Heart right ventricle (tissue), 16 donors: ENCODE measurements around the gene ANKRD12. TPM values are rescaled to one million over a fixed set of nuclear protein-coding genes. Genes with fewer than 3 reads are reported as not detected.

ENCODE experiments used
- ATAC-seq, 8 donors: fragments of 200-7000 bp; cut with Tn5 transposase; one replicate each; pipeline ENCODE4 v1.9.1; 2020; ENCODE audit warnings: mild to moderate bottlenecking in 8 of 8, moderate library complexity in 8 of 8, moderate number of reproducible peaks in 1 of 8
- DNase-seq, 2 donors: peaks; one replicate each; pipeline ENCODE4 v3.0.0-alpha.2; 2020
- H3K27ac ChIP-seq, 10 donors: fragments of 200-600 bp; sonication (generic) in 2 of 10; one replicate each; pipeline versions ENCODE4 v1.5.0 to v1.8.0; 2020 to 2022; ENCODE audit warnings: mild to moderate bottlenecking in 3 of 10
- H3K27me3 ChIP-seq, 7 donors: fragments of 200-600 bp; one replicate each; pipeline ENCODE4 v1.8.0; 2021 to 2022; ENCODE audit warnings: mild to moderate bottlenecking in 2 of 7
- H3K36me3 ChIP-seq, 9 donors: fragments of 200-600 bp; sonication (generic) in 1 of 9; one replicate each; pipeline versions ENCODE4 v1.5.0 to v1.8.0; 2020 to 2022; ENCODE audit warnings: mild to moderate bottlenecking in 2 of 9
- H3K4me1 ChIP-seq, 9 donors: fragments of 200-600 bp; sonication (generic) in 1 of 9; one replicate each; pipeline versions ENCODE4 v1.5.0 to v1.8.0; 2020 to 2022; ENCODE audit warnings: mild to moderate bottlenecking in 4 of 9
- H3K4me3 ChIP-seq, 10 donors: fragments of 200-600 bp; sonication (generic) in 2 of 10; one replicate each; pipeline versions ENCODE4 v1.5.0 to v1.8.0; 2020 to 2022; ENCODE audit warnings: mild to moderate bottlenecking in 7 of 10, moderate library complexity in 2 of 10
- H3K9me3 ChIP-seq, 11 donors: fragments of 200-600 bp in 10 of 11; sonication (generic) in 2 of 11; one replicate each; pipeline versions ENCODE4 v1.5.0 to v1.8.0; 2013 to 2022; ENCODE audit warnings: mild to moderate bottlenecking in 2 of 11, control low read depth in 1 of 11, moderate library complexity in 1 of 11
- CTCF ChIP-seq, 9 donors: fragments of 200-600 bp; sonication (generic) in 2 of 9; IDR thresholded peaks; one replicate each; pipeline versions ENCODE4 v1.5.0 to v1.8.0; 2021 to 2022; ENCODE audit warnings: antibody characterized with exemption in 9 of 9, mild to moderate bottlenecking in 5 of 9, moderate library complexity in 1 of 9
- WGBS, 2 donors: extraction: QIAGEN DNeasy Blood & Tissue Kit; methylation state at CpG; one replicate each; pipeline ENCODE4 v1.1.7; 2013; ENCODE audit warnings: inconsistent platforms in 1 of 2; 5-methylcytosine and 5-hydroxymethylcytosine counted together
- intact Hi-C, 10 donors: fragments of 100-400 bp; cut with DNase I; formaldehyde crosslinking; loops; one replicate each; pipeline versions ENCODE4 v1.11.1 to v1.14.2; 2022
- polyA plus RNA-seq, 2 donors: library from polyadenylated mRNA; stranded (reverse); fragments of 200-250 nt; gene quantifications; one replicate each; pipeline ENCODE4 v1.2.3, GENCODE V29; 2013
- total RNA-seq, 10 donors: library from RNA; stranded (reverse); fragmentation: NEBNext Ultra II Directional in 3 of 10; extraction: Animal tissue kit (Norgen Biotek cat#: 25700) in 3 of 10; gene quantifications; one replicate each; pipeline versions ENCODE4 v1.2.1 to v1.2.4, GENCODE V29; 2021 to 2023
- donor health status: Arrhythmogenic right ventricular cardiomyopathy.
- donor health status: ischemic (EF 13 %, LVEDD 7.1; RV severe dilation, severe dysfunction).
- donor health status: healthy with polysubstance abuse.
- donor health status: DM: no; HTN: yes; CAD: no.
- donor health status: DM: no; HTN: no; CAD: no.
- donor health status: ischemic (EF 25% LVEDD 6.9; RV normal size, moderate dysfunction).
- donor health status: ischemic (EF 25% LVEDD 5.7; RV mildly dilated, moderate dysfunction).
- donor health status: healthy.
- donor health status: DM: yes; HTN: yes; CAD: no.
- donor health status: Ischemic cardiomyopathy.
- donor health status: ischemic (EF 35%, LVEDD 5.7; RV mildly dilated, moderate dysfunction).
- donor health status: nonischemic (EF 11% LVEDD 7.7; RV severe dilation, severe dysfunction).
- donor health status: DM: yes; HTN: yes; CAD: no.
- donor health status: PGD.
- donor health status: ischemic (EF 29% LVEDD 5.4; RV normal size, mild dysfunction).
- donor health status: nonischemic (EF 23%, LVEDD 6.1; RV moderate dilation, normal function).

Gene ANKRD12
- total and polyA plus RNA-seq, 12 donors: 3.1 to 70.2 (median 55.5) TPM

- no peaks in the 10 kb centered on the region for H3K4me1 ChIP-seq
- DNase-seq: no peak
- intact Hi-C loops: no loop called here
- H3K36me3 ChIP-seq: peaks cover 0 to 95% (median 24%) of the 10 kb centered on the region in 9 donors
- H3K9me3 ChIP-seq: peaks cover 0 to 35% (median 18%) of the 10 kb centered on the region in 11 donors
- no peaks in the 10 kb centered on the region for H3K27me3 ChIP-seq
- H3K27ac ChIP-seq: no peak overlapping the region
- no peak for TF ChIP-seq CTCF (IDR thresholded peaks at IDR 0.05)
- WGBS, 2 donors: 98 to 100% methylated on average over 2 of the region's 2 CpGs
- ATAC-seq: no peak
- H3K4me3 ChIP-seq: no peak overlapping the region
Observed at GRCh38 chr18:9231852-9232486, 95.4 kb downstream of the ANKRD12 start.

- no peak for DNase-seq
- Histone ChIP-seq H3K9me3 (peaks cover 0 to 35% (median 18%) of the 10 kb centered on the region in 11 donors), H3K27me3 (no peaks in the 10 kb centered on the region), H3K4me3 (no peak overlapping the region), H3K36me3 (peaks cover 0 to 95% (median 30%) of the 10 kb centered on the region in 9 donors), H3K4me1 (peaks cover 0 to 5% (median 0%) of the 10 kb centered on the region in 9 donors), H3K27ac (no peak overlapping the region)
- no peak for ATAC-seq
- no peak for TF ChIP-seq CTCF (IDR thresholded peaks at IDR 0.05)
- 97 to 99% methylated on average over 4 of the region's 4 CpGs for WGBS, 2 donors
- intact Hi-C loops: no loop called here
Observed at GRCh38 chr18:9232977-9233376, 96.4 kb downstream of the ANKRD12 start.

- intact Hi-C loops: no loop called here
- no peak overlapping the region for H3K4me3 ChIP-seq
- WGBS, 2 donors: 97 to 98% methylated on average over 10 of the region's 10 CpGs
- no peak for TF ChIP-seq CTCF (IDR thresholded peaks at IDR 0.05)
- peaks cover 0 to 94% (median 34%) of the 10 kb centered on the region in 9 donors for H3K36me3 ChIP-seq
- H3K9me3 ChIP-seq: peaks cover 0 to 35% (median 18%) of the 10 kb centered on the region in 11 donors
- peak in 1 of 8 donors; percentile 53 for ATAC-seq
- no peak for DNase-seq
- peaks cover 0 to 9% (median 0%) of the 10 kb centered on the region in 9 donors for H3K4me1 ChIP-seq
- no peaks in the 10 kb centered on the region for H3K27me3 ChIP-seq
- no peak overlapping the region for H3K27ac ChIP-seq
Observed at GRCh38 chr18:9233771-9234440, 97.3 kb downstream of the ANKRD12 start.

- intact Hi-C loops: no loop called here
- peaks cover 0 to 96% (median 34%) of the 10 kb centered on the region in 9 donors for H3K36me3 ChIP-seq
- no peak for TF ChIP-seq CTCF (IDR thresholded peaks at IDR 0.05)
- H3K4me1 ChIP-seq: peaks cover 0 to 13% (median 0%) of the 10 kb centered on the region in 9 donors
- H3K27ac ChIP-seq: no peak overlapping the region
- H3K27me3 ChIP-seq: no peaks in the 10 kb centered on the region
- peak in 1 of 8 donors; percentile 30 for ATAC-seq
- no peak for DNase-seq
- H3K4me3 ChIP-seq: no peak overlapping the region
- peaks cover 0 to 34% (median 18%) of the 10 kb centered on the region in 11 donors for H3K9me3 ChIP-seq
- WGBS, 2 donors: 99% methylated on average over 4 of the region's 4 CpGs
Observed at GRCh38 chr18:9234528-9234927, 97.9 kb downstream of the ANKRD12 start.
